ENCODE results near the gene BTBD10. TPM values are rescaled to one million over a fixed set of nuclear protein-coding genes. Genes with fewer than 3 reads are reported as not detected.
A peak's percentile ranks its signal among the peaks of the same experiment; 100 is the strongest.

BTBD10 gene
- total RNA-seq, 1 experiment from 2014 or later = 23.3 TPM

GRCh38 chr11:13465909-13466371 is 2.9 kb upstream of the BTBD10 start:
- Histone ChIP-seq H3K4me2 (ENCODE audit: insufficient read depth, insufficient read length, low read length) (no peak overlapping the region), H3K23me2 (ENCODE audit: insufficient read length, low read depth, low read length, poor library complexity, severe bottlenecking) (peaks cover 7% of the 10 kb centered on the region), H3K4me1 (ENCODE audit: insufficient read depth, low read length) (no peaks in the 10 kb centered on the region; the same call in 1 of the 2 replicates), H4K8ac (replicated peaks; ENCODE audit: insufficient read length, low read depth, low read length) (no peak overlapping the region), H2BK5ac (ENCODE audit: insufficient read length, low read length) (no peak overlapping the region), H2BK15ac (ENCODE audit: low read depth, low read length) (no peak overlapping the region), H3K14ac (ENCODE audit: insufficient read depth, low read length) (no peak overlapping the region), H3K27me3 (ENCODE audit: insufficient read depth, low read length) (no peaks in the 10 kb centered on the region), H3K79me1 (ENCODE audit: insufficient read depth, low read depth, low read length, poor library complexity, severe bottlenecking) (no peaks in the 10 kb centered on the region), H4K20me1 (ENCODE audit: control insufficient read depth, insufficient read depth, insufficient read length) (no peaks in the 10 kb centered on the region), H3K27ac (ENCODE audit: insufficient read length, low read depth, low read length) (no peak overlapping the region), H3T11ph (ENCODE audit: low read length) (no peak overlapping the region), H4K5ac (ENCODE audit: insufficient read length, low read depth, low read length) (no peak overlapping the region), H3K9me3 (ENCODE audit: control insufficient read depth, low read depth, low read length) (no peaks in the 10 kb centered on the region), H3K56ac (ENCODE audit: insufficient read length, low read depth, low read length) (no peak overlapping the region), H3K4ac (ENCODE audit: low read depth, low read length) (no peak overlapping the region), H3K18ac (ENCODE audit: insufficient read length, low read depth, low read length) (no peak overlapping the region), H3K23ac (ENCODE audit: insufficient read length, low read depth, low read length) (no peak overlapping the region), H2AK5ac (ENCODE audit: insufficient read length, low read length) (no peak overlapping the region), H2AFZ (ENCODE audit: low read length) (no peak overlapping the region), H4K91ac (ENCODE audit: insufficient read length, low read depth, low read length) (no peak overlapping the region), H3K79me2 (ENCODE audit: insufficient read depth, low read length) (no peaks in the 10 kb centered on the region), H2BK20ac (ENCODE audit: low read depth, low read length, poor library complexity, severe bottlenecking) (no peak overlapping the region), H2BK120ac (ENCODE audit: low read depth, low read length, poor library complexity, severe bottlenecking) (no peak overlapping the region), H2BK12ac (ENCODE audit: insufficient read length, low read depth, low read length) (no peak overlapping the region), H3K9ac (ENCODE audit: extremely low read depth, insufficient read length, low read length) (no peak overlapping the region)
- H3K9me3 Mint-ChIP-seq = peaks cover 0 to 2% of the 10 kb centered on the region in 2 experiments; a peak in 1 of 5 replicates
- H3K4me3 Mint-ChIP-seq = no peak overlapping the region; a peak in 1 of 5 replicates
- peaks cover 20 to 23% of the 10 kb centered on the region in 2 experiments for H3K4me1 Mint-ChIP-seq
- no peaks in the 10 kb centered on the region; the same call in 1 of the 2 replicates for H3K27me3 Mint-ChIP-seq (ENCODE audit: low read depth)
- WGBS (ENCODE audit: extremely low coverage, insufficient read length, low lambda C conversion rate) = no CpG with 5 or more reads among the region's 6 CpGs
- no peak for DNase-seq
- no peaks in the 10 kb centered on the region for H3K36me3 Mint-ChIP-seq (ENCODE audit: insufficient read depth in 1 of 3, low read depth in 3 of 3)
- TF ChIP-seq CTCF (conservative IDR thresholded peaks at IDR 0.05) = peak; percentile 70
- no peak overlapping the region for H3K27ac Mint-ChIP-seq

All from H9 (cell line).